Measurements from ENCODE around the gene ERMARD.

The ERMARD gene

DNA sequence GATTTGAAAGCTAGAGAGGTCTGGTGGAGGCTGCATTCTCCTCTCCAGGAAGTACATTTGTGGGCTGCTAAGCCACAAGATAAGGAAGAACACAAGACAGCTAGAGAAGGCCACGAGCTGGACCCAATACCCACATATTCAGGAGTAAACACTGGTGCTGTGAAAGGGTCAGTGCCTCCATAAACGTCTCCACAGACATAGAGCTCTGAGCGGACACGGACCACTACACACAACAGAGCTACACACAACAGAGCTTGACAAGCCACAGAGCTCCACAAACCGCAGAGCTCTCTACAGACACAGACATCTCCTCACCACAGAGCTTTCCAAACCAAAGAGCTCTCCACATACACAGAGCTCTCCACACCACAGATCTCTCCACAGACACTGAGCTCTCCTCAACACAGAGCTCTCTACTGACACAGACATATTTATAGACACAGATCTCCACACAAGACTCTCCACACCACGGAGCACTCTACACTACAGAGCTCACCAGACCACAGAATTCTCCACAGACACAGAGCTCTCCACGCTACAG is 51.9 kb downstream of the ERMARD start:
- peak; percentile 72 for DNase-seq

GRCh38 chr6:169803816-169804340 is 52.5 kb downstream of the ERMARD start:
- no peak for DNase-seq

DNA sequence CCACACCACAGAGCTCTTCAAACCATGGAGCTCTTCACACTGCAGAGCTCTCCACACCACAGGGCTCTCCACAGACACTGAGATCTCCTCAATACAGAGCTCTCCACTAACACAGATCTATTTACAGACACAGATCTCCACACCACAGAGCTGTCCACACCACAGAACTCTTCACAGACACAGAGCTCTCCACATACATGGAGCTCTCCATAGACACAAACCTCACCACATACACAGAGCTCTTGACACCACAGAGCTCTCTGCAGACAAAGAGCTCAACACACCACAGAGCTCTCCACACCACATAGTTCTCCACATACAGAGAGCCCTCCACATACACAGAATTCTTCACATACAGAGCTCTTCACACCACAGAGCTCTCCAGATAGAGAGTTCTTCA is 53.0 kb downstream of the ERMARD start:
- no peak for DNase-seq

- DNase-seq, result no peak
Observed at GRCh38 chr6:169805242-169805838, 53.9 kb downstream of the ERMARD start.

- DNase-seq, result no peak
Observed at GRCh38 chr6:169806701-169807100, 55.3 kb downstream of the ERMARD start.

DNA sequence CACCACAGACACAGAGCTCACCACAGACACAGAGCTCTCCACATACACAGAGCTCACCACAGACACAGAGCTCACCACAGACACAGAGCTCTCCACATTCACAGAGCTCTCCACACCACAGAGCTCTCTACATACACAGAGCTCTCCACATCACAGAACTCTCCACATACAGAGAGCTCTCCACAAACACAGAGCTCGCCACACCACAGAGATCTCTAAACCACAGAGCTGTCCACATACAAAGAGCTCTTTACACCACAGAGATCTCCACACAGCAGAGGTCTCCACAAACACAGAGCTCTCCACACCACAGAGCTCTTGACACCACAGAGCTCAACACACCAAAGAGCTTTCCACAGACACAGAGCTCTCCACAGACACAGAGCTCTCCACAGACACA is 55.8 kb downstream of the ERMARD start:
- no peak for DNase-seq

DNA sequence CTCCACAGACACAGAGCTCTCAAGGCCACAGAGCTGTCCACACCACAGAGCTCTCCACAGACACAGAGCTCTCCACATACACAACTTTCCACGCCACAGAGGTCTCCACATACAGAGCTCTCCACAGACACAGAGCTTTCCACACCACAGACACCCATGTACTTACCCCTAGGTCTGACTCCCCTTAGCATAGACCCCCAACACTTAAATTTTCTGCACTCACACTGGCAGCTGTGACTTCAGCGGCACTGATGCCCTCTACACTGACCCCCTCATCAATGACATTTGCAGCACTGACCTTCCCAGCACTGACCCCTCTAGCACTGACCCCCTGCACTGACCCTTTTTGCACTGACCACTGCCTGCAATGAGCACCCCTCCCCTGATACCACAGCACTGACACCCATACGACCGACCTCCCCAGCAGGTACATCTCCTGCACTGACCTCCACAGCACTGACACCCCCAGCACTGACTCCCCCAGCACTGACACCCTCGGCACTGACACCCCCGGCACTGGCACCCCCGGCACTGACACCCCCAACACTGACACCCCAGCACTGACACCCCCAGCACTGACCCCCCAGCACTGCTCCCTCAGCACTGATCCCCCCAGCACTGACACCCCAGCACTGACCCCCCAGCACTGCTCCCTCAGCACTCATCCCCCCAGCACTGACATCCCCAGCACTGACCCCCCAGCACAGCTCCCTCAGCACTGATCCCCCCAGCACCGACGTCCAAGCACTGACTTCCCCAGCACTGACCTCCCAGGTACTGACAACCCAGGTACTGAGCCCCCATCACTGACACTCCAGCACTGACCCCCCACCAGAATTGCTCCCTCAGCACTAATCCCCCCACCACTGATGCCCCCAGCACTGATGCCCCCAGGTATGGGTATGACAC is 56.5 kb downstream of the ERMARD start:
- DNase-seq, result no peak

GRCh38 chr6:169808608-169808967 is 57.2 kb downstream of the ERMARD start:
- no peak for DNase-seq

DNA sequence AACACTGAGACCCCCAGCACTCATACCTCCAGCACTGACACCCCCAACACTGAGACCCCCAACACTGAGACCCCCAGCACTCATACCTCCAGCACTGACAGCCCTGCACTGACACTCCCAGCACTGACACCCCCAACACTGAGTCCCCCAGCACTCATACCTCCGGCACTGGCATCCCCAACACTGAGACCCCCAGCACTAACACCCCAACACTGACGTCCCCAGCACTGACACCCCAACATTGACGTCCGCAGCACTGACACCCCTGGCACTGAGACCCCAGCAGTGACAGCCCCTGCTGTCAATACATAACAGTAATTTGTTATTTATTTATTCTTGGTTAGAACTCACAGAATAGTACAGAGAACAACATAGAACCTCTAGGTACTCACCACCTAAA is 58.0 kb downstream of the ERMARD start:
- DNase-seq, result no peak

- DNase-seq, result no peak
Observed at GRCh38 chr6:169810066-169810989, 58.9 kb downstream of the ERMARD start.

- DNase-seq, result no peak
Observed at GRCh38 chr6:169811072-169811471, 59.6 kb downstream of the ERMARD start.

DNA sequence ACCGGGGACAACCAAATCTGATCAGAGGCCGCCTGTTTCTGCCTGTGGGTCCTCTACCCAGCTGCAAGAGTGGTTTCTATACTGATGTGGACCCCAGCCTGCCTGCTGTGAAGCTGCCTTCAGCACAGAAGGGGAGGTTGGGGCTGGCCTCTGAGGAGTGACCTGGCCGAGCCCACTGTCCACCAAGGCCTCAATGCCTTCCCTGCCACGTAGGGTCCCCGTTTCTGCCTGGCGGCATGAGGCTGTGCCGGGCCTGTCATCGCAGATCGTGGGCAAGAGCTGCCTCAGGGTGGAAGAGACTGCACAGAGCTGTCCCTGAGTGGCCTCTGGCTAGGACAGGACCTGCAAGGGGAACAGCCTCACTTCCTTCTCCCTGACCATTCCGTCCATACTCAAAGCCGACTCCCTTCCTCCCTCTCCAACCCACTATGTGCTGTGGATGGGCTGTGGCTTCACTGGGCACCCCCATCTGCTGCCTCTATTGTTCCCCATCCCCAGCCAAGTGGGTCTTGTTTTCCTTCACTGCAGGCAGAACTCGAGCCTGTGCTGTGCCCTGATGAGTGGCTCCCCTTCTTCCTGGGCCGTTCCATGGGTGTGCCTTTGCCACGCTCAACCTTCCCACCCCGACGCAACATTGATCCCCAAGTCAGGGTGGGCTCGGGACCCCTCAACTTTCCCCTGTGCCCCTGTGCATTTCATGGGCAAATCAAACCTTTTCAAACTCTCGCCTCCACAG is 60.3 kb downstream of the ERMARD start:
- no peak for DNase-seq

DNA sequence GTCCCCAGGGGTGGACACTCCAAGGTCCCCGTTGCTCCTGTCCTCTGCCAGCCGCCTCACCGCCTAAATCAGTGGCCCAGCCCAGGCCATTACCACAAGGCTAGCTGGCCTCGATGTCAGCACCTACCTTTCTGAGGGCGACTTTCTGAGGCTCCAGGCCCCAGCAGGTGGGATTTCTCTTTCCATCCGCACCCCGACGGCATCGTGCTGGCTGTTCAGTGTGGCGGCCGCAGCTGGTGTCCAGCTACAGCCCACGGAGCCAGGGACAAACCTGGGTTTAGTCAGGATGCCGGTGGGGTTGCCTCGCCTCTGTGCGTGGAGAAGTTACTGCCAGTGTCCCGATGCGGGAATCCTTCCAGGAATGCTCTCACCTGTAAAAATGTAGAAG is 60.8 kb downstream of the ERMARD start:
- no peak for DNase-seq

DNA sequence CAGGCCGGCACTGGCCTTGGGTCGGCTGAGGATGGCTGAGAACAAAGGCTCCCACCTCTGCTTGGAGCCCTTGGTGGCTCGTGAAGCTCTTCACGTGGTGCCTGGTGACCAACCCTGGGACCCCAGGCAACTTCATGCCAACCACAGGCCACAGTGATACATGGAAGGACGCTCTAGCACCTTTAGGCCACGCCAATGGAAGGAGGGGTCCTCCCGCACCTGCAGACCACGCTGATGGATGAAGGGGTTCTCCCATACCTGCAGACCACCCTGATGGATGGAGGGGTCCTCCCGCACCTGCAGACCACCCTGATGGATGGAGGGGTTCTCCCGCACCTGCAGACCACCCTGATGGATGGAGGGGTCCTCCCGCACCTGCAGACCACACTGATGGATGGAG is 62.5 kb downstream of the ERMARD start:
- DNase-seq, result no peak

DNA sequence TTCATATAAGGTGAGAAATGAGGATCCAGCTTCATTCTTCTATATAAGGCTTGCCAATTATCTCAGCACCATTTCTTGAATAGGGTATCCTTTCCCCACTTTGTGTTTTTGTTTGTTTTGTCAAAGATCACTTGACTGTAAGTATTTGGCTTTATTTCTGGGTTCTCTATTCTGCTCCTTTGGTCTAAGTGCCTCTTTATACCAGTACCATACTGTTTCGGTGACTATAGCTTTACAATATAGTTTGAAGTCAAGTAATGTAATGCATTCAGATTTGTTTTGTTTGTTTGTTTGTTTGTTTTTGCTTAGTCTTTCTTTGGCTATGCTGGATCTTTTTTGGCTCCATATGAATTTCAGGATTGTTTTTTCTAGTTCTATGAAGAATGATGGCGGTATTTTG is 64.6 kb downstream of the ERMARD start:
- no peak for DNase-seq

DNA sequence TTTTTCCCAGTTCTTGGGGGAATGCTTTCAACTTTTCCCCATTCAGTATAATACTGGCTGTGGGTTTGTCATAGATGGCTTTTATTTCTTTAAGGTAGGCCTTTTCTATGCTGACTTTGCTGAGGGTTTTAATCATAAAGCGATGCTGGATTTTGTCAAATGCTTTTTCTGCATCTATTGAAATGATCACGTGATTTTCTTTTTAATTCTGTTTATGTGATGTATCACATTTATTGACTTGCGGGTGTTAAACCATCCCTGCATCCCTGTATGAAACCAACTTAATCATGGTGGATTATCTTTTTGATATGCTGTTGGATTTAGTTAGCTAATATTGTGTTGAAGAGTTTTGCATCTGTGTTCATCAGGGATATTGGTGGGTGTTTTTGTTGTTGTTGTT is 65.6 kb downstream of the ERMARD start:
- DNase-seq, result no peak

DNA sequence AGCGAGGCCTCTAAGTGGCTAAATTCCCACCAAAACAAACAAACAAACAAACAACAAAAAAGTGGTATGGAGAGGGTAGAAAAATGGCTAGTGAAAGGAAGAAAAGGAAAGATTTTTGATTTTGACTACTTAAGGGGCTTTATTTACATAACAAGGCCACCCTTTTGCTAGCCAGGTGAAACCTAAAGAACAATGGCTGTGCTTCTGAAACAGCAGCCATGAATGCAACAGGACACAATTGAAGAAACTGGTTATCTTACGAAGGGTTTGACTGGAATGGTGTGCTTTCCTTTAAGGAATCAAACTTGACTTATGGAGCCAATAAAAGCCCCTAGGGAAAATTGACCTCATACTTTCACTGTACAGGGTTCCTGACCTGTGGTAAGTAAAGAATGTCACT is 68.9 kb downstream of the ERMARD start:
- DNase-seq, result no peak

DNA sequence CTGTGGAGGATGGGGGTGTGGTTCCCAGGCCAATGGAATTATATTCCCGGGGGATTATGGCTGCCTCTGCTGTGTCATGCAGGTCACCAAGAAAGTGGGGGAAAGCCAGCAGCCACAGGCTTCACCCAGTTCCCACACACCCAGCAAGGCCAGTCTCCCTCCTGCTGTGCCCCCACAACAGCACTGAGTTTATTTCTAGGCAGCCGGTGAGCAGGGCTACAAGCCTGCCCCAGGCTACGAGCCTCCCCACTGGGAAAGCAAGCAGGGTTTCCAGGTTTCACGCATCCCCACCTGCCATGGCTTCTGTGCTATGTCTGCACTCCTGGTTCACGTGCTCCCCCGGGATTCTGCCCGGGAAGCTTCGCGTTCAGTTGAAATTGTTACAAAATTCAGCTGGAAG is 72.6 kb downstream of the ERMARD start:
- no peak for DNase-seq

- no peak for DNase-seq
Observed at GRCh38 chr6:169824848-169825557, 73.6 kb downstream of the ERMARD start.

- no peak for DNase-seq
Observed at GRCh38 chr6:169825558-169826225, 74.3 kb downstream of the ERMARD start.

DNA sequence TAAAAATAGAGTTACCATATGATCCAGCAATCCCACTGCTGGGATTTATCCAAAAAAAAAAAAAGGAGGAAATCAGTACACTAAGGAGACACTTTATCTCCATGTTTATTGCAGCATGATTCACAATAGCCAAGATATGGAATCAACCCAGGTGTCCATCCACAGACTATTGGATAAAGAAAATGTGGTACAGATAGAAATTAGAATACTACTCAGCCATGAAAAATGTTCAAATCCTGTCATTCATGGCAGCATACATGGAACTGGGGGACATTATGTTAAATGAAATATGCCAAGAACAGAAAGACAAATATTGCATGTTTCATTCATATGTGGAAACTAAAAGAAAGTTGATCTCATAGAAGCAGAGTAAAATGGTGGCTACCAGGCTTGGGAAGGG is 75.3 kb downstream of the ERMARD start:
- no peak for DNase-seq
